ENCODE results near the gene NAP1L1. TPM values are rescaled to one million over a fixed set of nuclear protein-coding genes. Genes with fewer than 3 reads are reported as not detected.
A peak's percentile ranks its signal among the peaks of the same experiment; 100 is the strongest.

The NAP1L1 gene
- total and polyA plus RNA-seq, 11 donors: 175 to 359 (median 247) TPM

DNA sequence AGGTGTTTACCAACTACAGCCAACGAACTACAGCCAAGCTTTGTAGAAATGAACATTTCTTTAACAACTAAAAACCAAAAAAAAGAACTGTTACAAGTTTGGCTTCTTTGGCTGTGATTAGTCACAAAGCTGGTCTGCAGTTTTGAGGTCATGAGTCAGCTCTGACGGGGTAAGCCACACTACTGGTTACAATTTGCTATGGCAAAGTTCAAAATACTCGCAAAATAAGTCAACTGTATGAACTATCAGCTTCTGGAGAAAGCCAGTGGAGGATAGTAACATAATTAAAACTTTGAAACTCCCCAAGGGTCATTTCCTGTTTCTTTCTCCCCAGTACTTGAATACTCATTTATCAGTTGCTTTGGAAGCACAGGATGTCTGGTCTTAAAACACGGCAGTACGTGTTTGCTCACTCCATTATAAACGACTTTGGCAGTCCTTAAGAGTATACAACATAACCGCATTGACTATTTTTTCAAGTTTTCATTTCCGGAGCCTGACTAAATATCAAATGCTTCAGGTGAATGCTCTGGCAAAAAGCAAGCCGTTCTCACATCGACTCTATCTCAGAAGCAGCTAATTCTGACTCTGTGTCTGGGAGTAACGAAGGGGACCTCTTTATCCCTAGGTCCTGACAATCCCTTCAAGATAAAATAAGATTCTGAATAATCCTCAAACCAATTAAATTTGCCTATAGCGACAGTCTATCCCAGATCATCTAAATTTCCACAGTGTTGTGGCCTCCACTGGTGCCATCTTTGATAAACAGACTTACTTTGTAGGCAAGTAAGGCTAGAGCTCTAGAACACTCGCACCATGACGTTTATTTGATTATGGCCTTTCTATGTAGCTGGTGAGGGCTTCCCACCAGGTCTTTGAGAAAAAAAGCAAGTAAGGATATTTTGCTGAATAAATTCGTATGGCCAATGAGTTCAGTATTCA lies 63.5 kb downstream of the NAP1L1 start:
- DNase-seq (no peak), ATAC-seq (peak in 2 of 4 donors; percentile 14 to 73)
- H3K27ac ChIP-seq: peak overlapping the region in 8 of 12 donors; percentile 19 to 80 (median 42)
- H3K27me3 ChIP-seq: no peaks in the 10 kb centered on the region
- no peaks in the 10 kb centered on the region for H3K9me3 ChIP-seq
- intact Hi-C loops (cut with DNase I): loop anchor here in 1 of 10 donors (10.0 kb wide), 1 partner anchor 86 kb away; no protein-coding TSS in a partner anchor
- H3K36me3 ChIP-seq: no peaks in the 10 kb centered on the region
- 54 to 71% (median 65%) methylated on average over 15 of the region's 15 CpGs for WGBS, 4 donors
- H3K4me1 ChIP-seq: peaks cover 0 to 27% (median 2%) of the 10 kb centered on the region in 12 donors
- no peak overlapping the region for H3K4me3 ChIP-seq
- TF ChIP-seq POLR2A (IDR thresholded peaks at IDR 0.05): no peak
- TF ChIP-seq, protein P1, sequence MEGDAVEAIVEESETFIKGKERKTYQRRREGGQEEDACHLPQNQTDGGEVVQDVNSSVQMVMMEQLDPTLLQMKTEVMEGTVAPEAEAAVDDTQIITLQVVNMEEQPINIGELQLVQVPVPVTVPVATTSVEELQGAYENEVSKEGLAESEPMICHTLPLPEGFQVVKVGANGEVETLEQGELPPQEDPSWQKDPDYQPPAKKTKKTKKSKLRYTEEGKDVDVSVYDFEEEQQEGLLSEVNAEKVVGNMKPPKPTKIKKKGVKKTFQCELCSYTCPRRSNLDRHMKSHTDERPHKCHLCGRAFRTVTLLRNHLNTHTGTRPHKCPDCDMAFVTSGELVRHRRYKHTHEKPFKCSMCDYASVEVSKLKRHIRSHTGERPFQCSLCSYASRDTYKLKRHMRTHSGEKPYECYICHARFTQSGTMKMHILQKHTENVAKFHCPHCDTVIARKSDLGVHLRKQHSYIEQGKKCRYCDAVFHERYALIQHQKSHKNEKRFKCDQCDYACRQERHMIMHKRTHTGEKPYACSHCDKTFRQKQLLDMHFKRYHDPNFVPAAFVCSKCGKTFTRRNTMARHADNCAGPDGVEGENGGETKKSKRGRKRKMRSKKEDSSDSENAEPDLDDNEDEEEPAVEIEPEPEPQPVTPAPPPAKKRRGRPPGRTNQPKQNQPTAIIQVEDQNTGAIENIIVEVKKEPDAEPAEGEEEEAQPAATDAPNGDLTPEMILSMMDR (IDR thresholded peaks at IDR 0.05): no peak

DNA sequence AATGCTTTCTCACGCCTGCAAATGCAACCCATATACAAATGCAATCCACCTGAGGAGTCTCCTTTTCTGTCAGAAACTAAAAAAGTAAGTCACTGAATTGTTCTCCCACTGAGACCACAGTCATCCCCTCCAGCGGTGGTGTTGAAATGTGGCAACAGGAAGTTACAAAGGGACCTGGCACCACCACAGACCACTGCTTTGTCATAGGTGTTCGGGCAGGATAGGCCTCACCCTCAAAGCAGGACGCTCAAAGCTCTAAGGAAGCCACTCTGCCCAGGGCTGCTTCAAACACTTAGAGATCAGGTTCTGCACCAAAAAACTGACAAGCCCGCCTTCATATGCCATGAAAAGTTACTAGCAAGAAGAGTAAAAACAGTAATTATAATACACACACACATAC lies 64.2 kb downstream of the NAP1L1 start:
- peak overlapping the region in 8 of 12 donors; percentile 9 to 80 (median 42) for H3K27ac ChIP-seq
- intact Hi-C loops (cut with DNase I): loop anchor here in 1 of 10 donors (10.0 kb wide), 1 partner anchor 85 kb away; no protein-coding TSS in a partner anchor
- ATAC-seq: peak in 1 of 4 donors; percentile 27

DNA sequence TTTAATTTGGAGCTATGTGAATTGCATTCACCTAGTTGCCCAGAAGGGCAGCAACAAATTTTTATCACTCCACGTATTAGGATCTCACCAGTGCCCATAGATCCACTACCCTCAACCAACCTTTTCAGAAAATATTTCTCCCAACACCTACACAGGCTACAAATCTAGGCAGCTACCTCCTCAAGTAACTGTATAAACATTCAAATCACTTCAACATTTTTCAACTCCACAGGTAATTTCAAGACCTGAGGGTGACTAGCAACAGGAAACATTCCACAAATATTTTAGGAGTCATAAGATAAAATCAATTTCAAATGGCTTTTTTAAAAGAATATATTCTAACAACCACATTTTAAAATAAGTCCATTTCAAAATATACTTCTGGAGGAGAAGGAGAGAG lies 65.8 kb downstream of the NAP1L1 start:
- Histone ChIP-seq H3K27ac (peak overlapping the region in 6 of 12 donors; percentile 43 to 85 (median 76)), H3K9me3 (no peaks in the 10 kb centered on the region), H3K27me3 (no peaks in the 10 kb centered on the region), H3K4me3 (no peak overlapping the region), H3K36me3 (no peaks in the 10 kb centered on the region), H3K4me1 (peaks cover 0 to 23% (median 2%) of the 10 kb centered on the region in 12 donors)
- no peak for TF ChIP-seq POLR2A (IDR thresholded peaks at IDR 0.05)
- TF ChIP-seq, protein P1 (IDR thresholded peaks at IDR 0.05): no peak
- intact Hi-C loops (cut with DNase I): loop anchor here in 1 of 10 donors (10.0 kb wide), 1 partner anchor 74 kb away; no protein-coding TSS in a partner anchor
- 56 to 75% (median 62%) methylated on average over 1 of the region's 1 CpG for WGBS, 4 donors
- ATAC-seq: no peak
- no peak for DNase-seq

More for the DNA sequence above, 64.2 kb downstream of the NAP1L1 start:
- peaks cover 0 to 27% (median 2%) of the 10 kb centered on the region in 12 donors for H3K4me1 ChIP-seq
- H3K36me3 ChIP-seq: no peaks in the 10 kb centered on the region
- no peaks in the 10 kb centered on the region for H3K27me3 ChIP-seq
- H3K4me3 ChIP-seq: no peak overlapping the region
- TF ChIP-seq, protein P1 (IDR thresholded peaks at IDR 0.05): no peak
- no peak for TF ChIP-seq POLR2A (IDR thresholded peaks at IDR 0.05)
- DNase-seq: no peak
- 82 to 90% (median 85%) methylated on average over 5 of the region's 5 CpGs for WGBS, 4 donors
- H3K9me3 ChIP-seq: no peaks in the 10 kb centered on the region

GRCh38 chr12:76018111-76018510 lies 66.4 kb downstream of the NAP1L1 start:
- DNase-seq (peak in 4 of 5 donors; percentile 69 to 79 (median 72)), ATAC-seq (peak; percentile 95 to 99 (median 98))
- H3K27me3 ChIP-seq: no peaks in the 10 kb centered on the region
- no peaks in the 10 kb centered on the region for H3K9me3 ChIP-seq
- 45 to 65% (median 53%) methylated on average over 6 of the region's 6 CpGs for WGBS, 4 donors
- intact Hi-C loops (cut with DNase I): loop anchor here in 1 of 10 donors (10.0 kb wide), 1 partner anchor 73 kb away; no protein-coding TSS in a partner anchor
- peak overlapping the region in 7 of 12 donors; percentile 1 to 85 (median 69) for H3K27ac ChIP-seq
- H3K36me3 ChIP-seq: no peaks in the 10 kb centered on the region
- H3K4me3 ChIP-seq: no peak overlapping the region
- peaks cover 0 to 23% (median 2%) of the 10 kb centered on the region in 12 donors for H3K4me1 ChIP-seq
- TF ChIP-seq, protein P1 (IDR thresholded peaks at IDR 0.05): no peak
- no peak for TF ChIP-seq POLR2A (IDR thresholded peaks at IDR 0.05)

Measured in heart left ventricle (tissue), 16 donors.